ENCODE results near the gene KISS1. TPM values are rescaled to one million over a fixed set of nuclear protein-coding genes. Genes with fewer than 3 reads are reported as not detected.

Gene KISS1
- total RNA-seq, 2 donors from 2014 or later: not detected

- intact Hi-C loops (cut with DNase I): no loop called here
- no peak overlapping the region for H3K27ac ChIP-seq
- WGBS, 2 donors: 85 to 87% methylated on average over 5 of the region's 5 CpGs
- DNase-seq (no peak), ATAC-seq (no peak)
- no peaks in the 10 kb centered on the region for H3K36me3 ChIP-seq (replicated peaks in 1 of 2; ENCODE audit: insufficient read depth in 1 of 2, low read depth in 2 of 2)
- no peak overlapping the region for H3K4me3 ChIP-seq
- H3K4me1 ChIP-seq: peaks cover 14% of the 10 kb centered on the region
- no peaks in the 10 kb centered on the region for H3K27me3 ChIP-seq
- no peaks in the 10 kb centered on the region for H3K9me3 ChIP-seq
- TF ChIP-seq CTCF (IDR thresholded peaks at IDR 0.05) (no peak), POLR2A (IDR thresholded peaks at IDR 0.05) (no peak)
Measured at GRCh38 chr1:204167730-204168129, 28.6 kb downstream of the KISS1 start.

- intact Hi-C loops (cut with DNase I): no loop called here
- WGBS, 2 donors: 70 to 73% methylated on average over 5 of the region's 5 CpGs
- DNase-seq: no peak
Measured at GRCh38 chr1:204166219-204166618, 30.1 kb downstream of the KISS1 start, which contains the start of gene REN. Gene REN, minus strand, starts transcription at chr1:204166337. Its CDS starts 44 bp downstream, at chr1:204166293.

GRCh38 chr1:204162494-204163074 lies 33.7 kb downstream of the KISS1 start:
- 0 to 9% methylated on average over 2 to 7 of the region's 7 CpGs for WGBS, 2 donors
- H3K27ac ChIP-seq: peak overlapping the region in 2 of 4 donors; percentile 13 to 20
- intact Hi-C loops (cut with DNase I): loop anchor here (5.0 kb wide), 2 partner anchors 40 to 205 kb away; no protein-coding TSS in a partner anchor
- DNase-seq: peak; percentile 82 to 90 (median 84)
- peaks cover 5% of the 10 kb centered on the region for H3K4me1 ChIP-seq
- peak; percentile 96 to 99 (median 98) for TF ChIP-seq CTCF (IDR thresholded peaks at IDR 0.05)
- TF ChIP-seq POLR2A (IDR thresholded peaks at IDR 0.05): no peak
- ATAC-seq: peak; percentile 94
- no peaks in the 10 kb centered on the region for H3K36me3 ChIP-seq (replicated peaks in 1 of 2; ENCODE audit: insufficient read depth in 1 of 2, low read depth in 2 of 2)
- H3K4me3 ChIP-seq: no peak overlapping the region
- H3K27me3 ChIP-seq: no peaks in the 10 kb centered on the region
- H3K9me3 ChIP-seq: no peaks in the 10 kb centered on the region

More at GRCh38 chr1:204166219-204166618, 30.1 kb downstream of the KISS1 start, which contains the start of gene REN:
- TF ChIP-seq POLR2A (IDR thresholded peaks at IDR 0.05) (no peak), CTCF (IDR thresholded peaks at IDR 0.05) (no peak)
- H3K4me1 ChIP-seq: peaks cover 11% of the 10 kb centered on the region
- no peak for ATAC-seq
- no peaks in the 10 kb centered on the region for H3K27me3 ChIP-seq
- no peak within 1 kb of the TSS for H3K4me3 ChIP-seq
- no peaks in the 10 kb centered on the region for H3K9me3 ChIP-seq
- no peaks in the 10 kb centered on the region for H3K36me3 ChIP-seq (replicated peaks in 1 of 2; ENCODE audit: insufficient read depth in 1 of 2, low read depth in 2 of 2)
- H3K27ac ChIP-seq: no peak within 1 kb of the TSS

GRCh38 chr1:204161609-204162493 lies 34.4 kb downstream of the KISS1 start:
- Histone ChIP-seq H3K9me3 (no peaks in the 10 kb centered on the region), H3K27me3 (no peaks in the 10 kb centered on the region), H3K27ac (peak overlapping the region in 2 of 4 donors; percentile 13 to 20), H3K4me1 (peaks cover 5% of the 10 kb centered on the region), H3K4me3 (no peak overlapping the region), H3K36me3 (replicated peaks in 1 of 2; ENCODE audit: insufficient read depth in 1 of 2, low read depth in 2 of 2) (no peaks in the 10 kb centered on the region)
- intact Hi-C loops (cut with DNase I): loop anchor here (5.0 kb wide), 2 partner anchors 40 to 205 kb away; no protein-coding TSS in a partner anchor
- 43 to 49% methylated on average over 13 to 14 of the region's 14 CpGs for WGBS, 2 donors
- ATAC-seq: no peak
- TF ChIP-seq CTCF (IDR thresholded peaks at IDR 0.05): no peak
- no peak for TF ChIP-seq POLR2A (IDR thresholded peaks at IDR 0.05)
- no peak for DNase-seq

Measured in body of pancreas (tissue), 4 donors.